Measurements from ENCODE around the gene PFDN2.

DNA sequence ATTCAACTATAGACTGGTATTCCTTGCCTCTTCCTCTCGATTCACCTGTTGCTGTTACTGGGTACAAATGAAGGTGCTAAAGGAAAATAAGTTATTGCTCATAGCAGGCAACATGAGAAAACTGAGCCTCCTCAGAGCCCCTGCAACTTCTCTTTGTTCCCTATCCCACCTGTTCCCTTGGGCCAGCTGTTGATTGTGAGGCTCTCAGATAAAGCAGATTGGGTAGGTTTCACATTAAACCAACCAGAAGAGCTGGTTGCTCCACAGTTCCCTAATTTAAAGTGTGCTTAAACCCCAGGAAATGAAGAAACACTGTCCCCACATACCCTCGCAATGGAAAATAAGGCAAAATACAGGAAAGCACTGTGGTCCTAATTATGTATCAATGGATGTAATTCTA lies 9.8 kb upstream of the PFDN2 start:
- TF ChIP-seq EZH2 (IDR thresholded peaks at IDR 0.05; ENCODE audit: low read depth, unreplicated experiment): no peak
- TF ChIP-seq, protein P1, sequence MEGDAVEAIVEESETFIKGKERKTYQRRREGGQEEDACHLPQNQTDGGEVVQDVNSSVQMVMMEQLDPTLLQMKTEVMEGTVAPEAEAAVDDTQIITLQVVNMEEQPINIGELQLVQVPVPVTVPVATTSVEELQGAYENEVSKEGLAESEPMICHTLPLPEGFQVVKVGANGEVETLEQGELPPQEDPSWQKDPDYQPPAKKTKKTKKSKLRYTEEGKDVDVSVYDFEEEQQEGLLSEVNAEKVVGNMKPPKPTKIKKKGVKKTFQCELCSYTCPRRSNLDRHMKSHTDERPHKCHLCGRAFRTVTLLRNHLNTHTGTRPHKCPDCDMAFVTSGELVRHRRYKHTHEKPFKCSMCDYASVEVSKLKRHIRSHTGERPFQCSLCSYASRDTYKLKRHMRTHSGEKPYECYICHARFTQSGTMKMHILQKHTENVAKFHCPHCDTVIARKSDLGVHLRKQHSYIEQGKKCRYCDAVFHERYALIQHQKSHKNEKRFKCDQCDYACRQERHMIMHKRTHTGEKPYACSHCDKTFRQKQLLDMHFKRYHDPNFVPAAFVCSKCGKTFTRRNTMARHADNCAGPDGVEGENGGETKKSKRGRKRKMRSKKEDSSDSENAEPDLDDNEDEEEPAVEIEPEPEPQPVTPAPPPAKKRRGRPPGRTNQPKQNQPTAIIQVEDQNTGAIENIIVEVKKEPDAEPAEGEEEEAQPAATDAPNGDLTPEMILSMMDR (conservative IDR thresholded peaks at IDR 0.05; ENCODE audit: low read depth in 2 of 2): no peak
- TF ChIP-seq, protein P2, sequence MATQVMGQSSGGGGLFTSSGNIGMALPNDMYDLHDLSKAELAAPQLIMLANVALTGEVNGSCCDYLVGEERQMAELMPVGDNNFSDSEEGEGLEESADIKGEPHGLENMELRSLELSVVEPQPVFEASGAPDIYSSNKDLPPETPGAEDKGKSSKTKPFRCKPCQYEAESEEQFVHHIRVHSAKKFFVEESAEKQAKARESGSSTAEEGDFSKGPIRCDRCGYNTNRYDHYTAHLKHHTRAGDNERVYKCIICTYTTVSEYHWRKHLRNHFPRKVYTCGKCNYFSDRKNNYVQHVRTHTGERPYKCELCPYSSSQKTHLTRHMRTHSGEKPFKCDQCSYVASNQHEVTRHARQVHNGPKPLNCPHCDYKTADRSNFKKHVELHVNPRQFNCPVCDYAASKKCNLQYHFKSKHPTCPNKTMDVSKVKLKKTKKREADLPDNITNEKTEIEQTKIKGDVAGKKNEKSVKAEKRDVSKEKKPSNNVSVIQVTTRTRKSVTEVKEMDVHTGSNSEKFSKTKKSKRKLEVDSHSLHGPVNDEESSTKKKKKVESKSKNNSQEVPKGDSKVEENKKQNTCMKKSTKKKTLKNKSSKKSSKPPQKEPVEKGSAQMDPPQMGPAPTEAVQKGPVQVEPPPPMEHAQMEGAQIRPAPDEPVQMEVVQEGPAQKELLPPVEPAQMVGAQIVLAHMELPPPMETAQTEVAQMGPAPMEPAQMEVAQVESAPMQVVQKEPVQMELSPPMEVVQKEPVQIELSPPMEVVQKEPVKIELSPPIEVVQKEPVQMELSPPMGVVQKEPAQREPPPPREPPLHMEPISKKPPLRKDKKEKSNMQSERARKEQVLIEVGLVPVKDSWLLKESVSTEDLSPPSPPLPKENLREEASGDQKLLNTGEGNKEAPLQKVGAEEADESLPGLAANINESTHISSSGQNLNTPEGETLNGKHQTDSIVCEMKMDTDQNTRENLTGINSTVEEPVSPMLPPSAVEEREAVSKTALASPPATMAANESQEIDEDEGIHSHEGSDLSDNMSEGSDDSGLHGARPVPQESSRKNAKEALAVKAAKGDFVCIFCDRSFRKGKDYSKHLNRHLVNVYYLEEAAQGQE (IDR thresholded peaks at IDR 0.05; ENCODE audit: unreplicated experiment): no peak
- TF ChIP-seq CREB1 (CRISPR knock-in tag; IDR thresholded peaks at IDR 0.05; ENCODE audit: low read depth): no peak
- TF ChIP-seq NANOG (IDR thresholded peaks at IDR 0.05; ENCODE audit: borderline replicate concordance): no peak
